HG02970 (cell line): ENCODE measurements around the gene PSMB7.

Experiments used
- ATAC-seq: cut with Tn5 transposase; IDR thresholded peaks from one replicate; pipeline ENCODE4 v1.9.1; 2021; ENCODE audit warnings: mild to moderate bottlenecking, moderate library complexity, moderate number of reproducible peaks; ENCODE audit not compliant: unreplicated experiment, low FRiP score

Gene PSMB7

GRCh38 chr9:124332361-124333202 is 82.7 kb downstream of the PSMB7 start:
- no peak for ATAC-seq

- ATAC-seq, result no peak
These were observed 83.7 kb downstream of the PSMB7 start for GRCh38 chr9:124331580-124331979.

- ATAC-seq, result no peak
These were observed 85.1 kb downstream of the PSMB7 start for GRCh38 chr9:124330011-124330697.

- no peak for ATAC-seq
These were observed 85.9 kb downstream of the PSMB7 start for GRCh38 chr9:124329206-124329792.

GRCh38 chr9:124328285-124328684 is 87.0 kb downstream of the PSMB7 start:
- ATAC-seq, result no peak

GRCh38 chr9:124327491-124327890 is 87.8 kb downstream of the PSMB7 start:
- no peak for ATAC-seq

GRCh38 chr9:124326378-124326777 is 88.9 kb downstream of the PSMB7 start:
- ATAC-seq, result no peak

GRCh38 chr9:124325816-124326215 is 89.4 kb downstream of the PSMB7 start:
- no peak for ATAC-seq

- no peak for ATAC-seq
These were observed 91.3 kb downstream of the PSMB7 start for GRCh38 chr9:124323904-124324303.

- ATAC-seq, result no peak
These were observed 92.4 kb downstream of the PSMB7 start for GRCh38 chr9:124322618-124323432.

GRCh38 chr9:124321935-124322334 is 93.3 kb downstream of the PSMB7 start:
- no peak for ATAC-seq

- no peak for ATAC-seq
These were observed 93.8 kb downstream of the PSMB7 start for GRCh38 chr9:124321416-124321815.

GRCh38 chr9:124320062-124320973 is 94.9 kb downstream of the PSMB7 start:
- no peak for ATAC-seq

GRCh38 chr9:124315882-124316281 is 99.4 kb downstream of the PSMB7 start:
- no peak for ATAC-seq

GRCh38 chr9:124313940-124314339 is 101.3 kb downstream of the PSMB7 start:
- ATAC-seq, result no peak

GRCh38 chr9:124312290-124313265 is 102.7 kb downstream of the PSMB7 start:
- ATAC-seq, result no peak

- no peak for ATAC-seq
These were observed 104.0 kb downstream of the PSMB7 start for GRCh38 chr9:124311283-124311682.

- no peak for ATAC-seq
These were observed 105.6 kb downstream of the PSMB7 start for GRCh38 chr9:124309667-124310084.
